ENCODE results near the gene EPB41L2. TPM values are rescaled to one million over a fixed set of nuclear protein-coding genes. Genes with fewer than 3 reads are reported as not detected.

Gene EPB41L2
- total RNA-seq, 1 experiment from 2014 or later = 199 TPM

- Histone ChIP-seq H3K27me3 (ENCODE audit: control insufficient read depth, insufficient read depth, low read length) (no peaks in the 10 kb centered on the region), H3K4me1 (ENCODE audit: control insufficient read depth, insufficient read depth, low read length) (no peaks in the 10 kb centered on the region), H3K36me3 (ENCODE audit: control insufficient read depth, insufficient read depth, low read length) (no peaks in the 10 kb centered on the region), H3K27ac (ENCODE audit: low read length) (no peak overlapping the region), H3K9me3 (ENCODE audit: control insufficient read depth, insufficient read depth, low read depth, low read length) (no peaks in the 10 kb centered on the region), H3K4me3 (ENCODE audit: low read depth in 2 of 2, low read length in 2 of 2) (no peak overlapping the region)
- no TSS peak for BruUV-seq (replicated peaks)
- TF ChIP-seq TCF7L2 (IDR thresholded peaks at IDR 0.05; ENCODE audit: low read depth, low read length) (no peak), SIN3A (IDR thresholded peaks at IDR 0.05; ENCODE audit: borderline replicate concordance, insufficient read depth, low read depth, low read length) (no peak), POLR2AphosphoS5 (IDR thresholded peaks at IDR 0.05; ENCODE audit: low read depth, low read length) (no peak)
- TF ChIP-seq, protein P1, sequence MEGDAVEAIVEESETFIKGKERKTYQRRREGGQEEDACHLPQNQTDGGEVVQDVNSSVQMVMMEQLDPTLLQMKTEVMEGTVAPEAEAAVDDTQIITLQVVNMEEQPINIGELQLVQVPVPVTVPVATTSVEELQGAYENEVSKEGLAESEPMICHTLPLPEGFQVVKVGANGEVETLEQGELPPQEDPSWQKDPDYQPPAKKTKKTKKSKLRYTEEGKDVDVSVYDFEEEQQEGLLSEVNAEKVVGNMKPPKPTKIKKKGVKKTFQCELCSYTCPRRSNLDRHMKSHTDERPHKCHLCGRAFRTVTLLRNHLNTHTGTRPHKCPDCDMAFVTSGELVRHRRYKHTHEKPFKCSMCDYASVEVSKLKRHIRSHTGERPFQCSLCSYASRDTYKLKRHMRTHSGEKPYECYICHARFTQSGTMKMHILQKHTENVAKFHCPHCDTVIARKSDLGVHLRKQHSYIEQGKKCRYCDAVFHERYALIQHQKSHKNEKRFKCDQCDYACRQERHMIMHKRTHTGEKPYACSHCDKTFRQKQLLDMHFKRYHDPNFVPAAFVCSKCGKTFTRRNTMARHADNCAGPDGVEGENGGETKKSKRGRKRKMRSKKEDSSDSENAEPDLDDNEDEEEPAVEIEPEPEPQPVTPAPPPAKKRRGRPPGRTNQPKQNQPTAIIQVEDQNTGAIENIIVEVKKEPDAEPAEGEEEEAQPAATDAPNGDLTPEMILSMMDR (IDR thresholded peaks at IDR 0.05) = no peak
- TF ChIP-seq, protein P2, sequence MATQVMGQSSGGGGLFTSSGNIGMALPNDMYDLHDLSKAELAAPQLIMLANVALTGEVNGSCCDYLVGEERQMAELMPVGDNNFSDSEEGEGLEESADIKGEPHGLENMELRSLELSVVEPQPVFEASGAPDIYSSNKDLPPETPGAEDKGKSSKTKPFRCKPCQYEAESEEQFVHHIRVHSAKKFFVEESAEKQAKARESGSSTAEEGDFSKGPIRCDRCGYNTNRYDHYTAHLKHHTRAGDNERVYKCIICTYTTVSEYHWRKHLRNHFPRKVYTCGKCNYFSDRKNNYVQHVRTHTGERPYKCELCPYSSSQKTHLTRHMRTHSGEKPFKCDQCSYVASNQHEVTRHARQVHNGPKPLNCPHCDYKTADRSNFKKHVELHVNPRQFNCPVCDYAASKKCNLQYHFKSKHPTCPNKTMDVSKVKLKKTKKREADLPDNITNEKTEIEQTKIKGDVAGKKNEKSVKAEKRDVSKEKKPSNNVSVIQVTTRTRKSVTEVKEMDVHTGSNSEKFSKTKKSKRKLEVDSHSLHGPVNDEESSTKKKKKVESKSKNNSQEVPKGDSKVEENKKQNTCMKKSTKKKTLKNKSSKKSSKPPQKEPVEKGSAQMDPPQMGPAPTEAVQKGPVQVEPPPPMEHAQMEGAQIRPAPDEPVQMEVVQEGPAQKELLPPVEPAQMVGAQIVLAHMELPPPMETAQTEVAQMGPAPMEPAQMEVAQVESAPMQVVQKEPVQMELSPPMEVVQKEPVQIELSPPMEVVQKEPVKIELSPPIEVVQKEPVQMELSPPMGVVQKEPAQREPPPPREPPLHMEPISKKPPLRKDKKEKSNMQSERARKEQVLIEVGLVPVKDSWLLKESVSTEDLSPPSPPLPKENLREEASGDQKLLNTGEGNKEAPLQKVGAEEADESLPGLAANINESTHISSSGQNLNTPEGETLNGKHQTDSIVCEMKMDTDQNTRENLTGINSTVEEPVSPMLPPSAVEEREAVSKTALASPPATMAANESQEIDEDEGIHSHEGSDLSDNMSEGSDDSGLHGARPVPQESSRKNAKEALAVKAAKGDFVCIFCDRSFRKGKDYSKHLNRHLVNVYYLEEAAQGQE (IDR thresholded peaks at IDR 0.05; ENCODE audit: insufficient read depth in 1 of 2, low read depth in 2 of 2, low read length in 1 of 2) = no peak
- intact Hi-C loops (cut with micrococcal nuclease; ENCODE audit: unreplicated experiment) = no loop called here
- no peak for ATAC-seq
- ChIA-PET CTCF (no interaction called here), POLR2A (no interaction called here)
- DNase-seq (ENCODE audit: low read depth, low spot score) = no peak
- in situ Hi-C loops (cut with HindIII; ENCODE audit: low pct_unique_long_range_greater_than_20kb, low sequenced_read_pairs) = no loop called here
These were observed 224.7 kb downstream of the EPB41L2 start for GRCh38 chr6:130838250-130838860.

- no peak overlapping the region for H3K4me3 ChIP-seq (ENCODE audit: low read depth in 2 of 2, low read length in 2 of 2)
- DNase-seq (ENCODE audit: low read depth, low spot score) (no peak), ATAC-seq (no peak)
- H3K36me3 ChIP-seq (ENCODE audit: control insufficient read depth, insufficient read depth, low read length) = no peaks in the 10 kb centered on the region
- H3K9me3 ChIP-seq (ENCODE audit: control insufficient read depth, insufficient read depth, low read depth, low read length) = no peaks in the 10 kb centered on the region
- BruUV-seq (replicated peaks) = no TSS peak
- ChIA-PET POLR2A (no interaction called here), CTCF (no interaction called here)
- no peak overlapping the region for H3K27ac ChIP-seq (ENCODE audit: low read length)
- H3K27me3 ChIP-seq (ENCODE audit: control insufficient read depth, insufficient read depth, low read length) = no peaks in the 10 kb centered on the region
- intact Hi-C loops (cut with micrococcal nuclease; ENCODE audit: unreplicated experiment) = no loop called here
- TF ChIP-seq TCF7L2 (IDR thresholded peaks at IDR 0.05; ENCODE audit: low read depth, low read length) = no peak
- no peak for TF ChIP-seq SIN3A (IDR thresholded peaks at IDR 0.05; ENCODE audit: borderline replicate concordance, insufficient read depth, low read depth, low read length)
- TF ChIP-seq, protein P2 (IDR thresholded peaks at IDR 0.05; ENCODE audit: insufficient read depth in 1 of 2, low read depth in 2 of 2, low read length in 1 of 2) = no peak
- TF ChIP-seq POLR2AphosphoS5 (IDR thresholded peaks at IDR 0.05; ENCODE audit: low read depth, low read length) = no peak
- TF ChIP-seq, protein P1 (IDR thresholded peaks at IDR 0.05) = no peak
- H3K4me1 ChIP-seq (ENCODE audit: control insufficient read depth, insufficient read depth, low read length) = no peaks in the 10 kb centered on the region
- in situ Hi-C loops (cut with HindIII; ENCODE audit: low pct_unique_long_range_greater_than_20kb, low sequenced_read_pairs) = no loop called here
These were observed 226.0 kb downstream of the EPB41L2 start for GRCh38 chr6:130837067-130837466.
